HepG2 (cell line): Measurements from ENCODE around the gene IFITM5. TPM values are rescaled to one million over a fixed set of nuclear protein-coding genes. Genes with fewer than 3 reads are reported as not detected.

Experiments used
- ASH2L ChIP-seq: fragments of 300-600, 200-600 bp; sonication (generic); IDR thresholded peaks from 2 replicates; pipeline ENCODE4 v1.7.0; 2017; ENCODE audit warnings: low read depth, mild to moderate bottlenecking, moderate library complexity, mixed read lengths, low read length; ENCODE audit not compliant: insufficient read length
- CREM ChIP-seq, 2 experiments: sonication (generic) in 1 of 2; formaldehyde crosslinking in 1 of 2; IDR thresholded peaks; 2 replicates each; pipeline versions ENCODE4 v1.4.0 to v1.6.1; 2016 to 2020; ENCODE audit warnings: antibody characterized with exemption in 1 of 2, mild to moderate bottlenecking in 1 of 2, missing genetic modification reagents in 1 of 2
- ESRRA ChIP-seq: sonication (generic); formaldehyde crosslinking; IDR thresholded peaks from 2 replicates; pipeline ENCODE4 v1.5.1; 2020; ENCODE audit warnings: mild to moderate bottlenecking, low read depth, missing genetic modification reagents
- HNF4A ChIP-seq: sonication (generic); formaldehyde crosslinking; IDR thresholded peaks from 2 replicates; pipeline ENCODE4 v1.4.0; 2020; ENCODE audit warnings: missing genetic modification reagents
- MAX ChIP-seq: IDR thresholded peaks from 2 replicates; pipeline ENCODE4 v1.6.1; 2012; ENCODE audit warnings: inconsistent platforms
- NONO ChIP-seq, 2 experiments: fragments of 450-650 bp in 1 of 2; sonication (generic) in 1 of 2; formaldehyde crosslinking in 1 of 2; IDR thresholded peaks in 1 of 2; conservative IDR thresholded peaks in 1 of 2; 2 replicates each; pipeline versions ENCODE4 v1.6.1 to v1.8.0; 2017 to 2022; ENCODE audit warnings: mild to moderate bottlenecking in 1 of 2, missing genetic modification reagents in 1 of 2, moderate library complexity in 1 of 2
- PHB2 ChIP-seq: fragments of 450-650 bp; IDR thresholded peaks from 2 replicates; pipeline ENCODE4 v1.6.1; 2018; ENCODE audit not compliant: partially characterized antibody
- POLR2G ChIP-seq: fragments of 200-400 bp; formaldehyde crosslinking; IDR thresholded peaks from 2 replicates; pipeline ENCODE4 v1.6.1; 2018; ENCODE audit warnings: mild to moderate bottlenecking, low read depth, low read length, moderate library complexity
- ZBTB7A ChIP-seq: sonication (generic); formaldehyde crosslinking; IDR thresholded peaks from 2 replicates; pipeline ENCODE4 v1.8.0; 2022; ENCODE audit warnings: mild to moderate bottlenecking, missing genetic modification reagents
- ZFX ChIP-seq: sonication (generic); formaldehyde crosslinking; IDR thresholded peaks from 2 replicates; pipeline ENCODE4 v1.4.0; 2020; ENCODE audit warnings: mild to moderate bottlenecking, low read depth, missing genetic modification reagents, moderate library complexity
- ZNF138 ChIP-seq: sonication (generic); formaldehyde crosslinking; IDR thresholded peaks from 2 replicates; pipeline ENCODE4 v1.5.0; 2020; ENCODE audit warnings: mild to moderate bottlenecking, low read depth, missing genetic modification reagents
- ZNF337 ChIP-seq: sonication (generic); formaldehyde crosslinking; IDR thresholded peaks from 2 replicates; pipeline ENCODE4 v1.5.1; 2020; ENCODE audit warnings: missing genetic modification reagents, low read depth, mild to moderate bottlenecking, borderline replicate concordance
- ZNF446 ChIP-seq: sonication (generic); formaldehyde crosslinking; IDR thresholded peaks from 2 replicates; pipeline ENCODE4 v1.5.0; 2020; ENCODE audit warnings: mild to moderate bottlenecking, missing genetic modification reagents
- ZNF598 ChIP-seq: sonication (generic); formaldehyde crosslinking; IDR thresholded peaks from 2 replicates; pipeline ENCODE4 v1.5.1; 2020; ENCODE audit warnings: mild to moderate bottlenecking, missing genetic modification reagents, borderline replicate concordance
- ZNF670 ChIP-seq: sonication (generic); formaldehyde crosslinking; IDR thresholded peaks from 2 replicates; pipeline ENCODE4 v1.8.0; 2022; ENCODE audit warnings: mild to moderate bottlenecking, missing genetic modification reagents, borderline replicate concordance
- ZNF747 ChIP-seq: sonication (generic); formaldehyde crosslinking; IDR thresholded peaks from 2 replicates; pipeline ENCODE4 v1.8.1; 2023; ENCODE audit warnings: missing genetic modification reagents, mild to moderate bottlenecking, borderline replicate concordance
- ZNF784 ChIP-seq: sonication (generic); formaldehyde crosslinking; IDR thresholded peaks from 2 replicates; pipeline ENCODE4 v1.5.1; 2020; ENCODE audit warnings: missing genetic modification reagents, mild to moderate bottlenecking, borderline replicate concordance
- ZNF788 ChIP-seq: sonication (generic); formaldehyde crosslinking; IDR thresholded peaks from 2 replicates; pipeline ENCODE4 v1.5.0; 2020; ENCODE audit warnings: mild to moderate bottlenecking, missing genetic modification reagents, borderline replicate concordance
- polyA plus RNA-seq, 8 experiments: library from polyadenylated mRNA; depleted of rRNA in 3 of 8; stranded (reverse) in 7 of 8; unstranded in 1 of 8; fragments of >200 nt; fragmentation: Illumina TruSeq in 4 of 8; extraction: Trizol in 4 of 8; gene quantifications; 2 replicates each; pipeline versions ENCODE4 v1.2.1 to v1.2.3, GENCODE V29; 2011 to 2016; ENCODE audit warnings: low read depth in 4 of 8, missing spikeins in 1 of 8, mixed read lengths in 1 of 8; ENCODE audit not compliant: insufficient read depth in 1 of 8
- total RNA-seq, 5 experiments: library from RNA; depleted of rRNA; stranded (reverse); fragments of >200 nt; fragmentation: Illumina TruSeq; extraction: Trizol; gene quantifications; 2 replicates each; pipeline ENCODE4 v1.2.3, GENCODE V29; 2016; ENCODE audit warnings: low read depth in 1 of 5
- TF ChIP-seq, protein P1 (sequence below): sonication (generic); formaldehyde crosslinking; IDR thresholded peaks from 2 replicates; pipeline ENCODE4 v1.5.1; 2020; ENCODE audit warnings: mild to moderate bottlenecking, missing genetic modification reagents, moderate library complexity
- TF ChIP-seq, protein P2 (sequence below): sonication (generic); formaldehyde crosslinking; IDR thresholded peaks from 2 replicates; pipeline ENCODE4 v1.4.0; 2020; ENCODE audit warnings: mild to moderate bottlenecking, missing genetic modification reagents

Gene IFITM5
- total and polyA plus RNA-seq, 2 of the 13 experiments (the other 11 are each of a cell fraction or from before 2014, with no cell fraction given), result not detected

DNA sequence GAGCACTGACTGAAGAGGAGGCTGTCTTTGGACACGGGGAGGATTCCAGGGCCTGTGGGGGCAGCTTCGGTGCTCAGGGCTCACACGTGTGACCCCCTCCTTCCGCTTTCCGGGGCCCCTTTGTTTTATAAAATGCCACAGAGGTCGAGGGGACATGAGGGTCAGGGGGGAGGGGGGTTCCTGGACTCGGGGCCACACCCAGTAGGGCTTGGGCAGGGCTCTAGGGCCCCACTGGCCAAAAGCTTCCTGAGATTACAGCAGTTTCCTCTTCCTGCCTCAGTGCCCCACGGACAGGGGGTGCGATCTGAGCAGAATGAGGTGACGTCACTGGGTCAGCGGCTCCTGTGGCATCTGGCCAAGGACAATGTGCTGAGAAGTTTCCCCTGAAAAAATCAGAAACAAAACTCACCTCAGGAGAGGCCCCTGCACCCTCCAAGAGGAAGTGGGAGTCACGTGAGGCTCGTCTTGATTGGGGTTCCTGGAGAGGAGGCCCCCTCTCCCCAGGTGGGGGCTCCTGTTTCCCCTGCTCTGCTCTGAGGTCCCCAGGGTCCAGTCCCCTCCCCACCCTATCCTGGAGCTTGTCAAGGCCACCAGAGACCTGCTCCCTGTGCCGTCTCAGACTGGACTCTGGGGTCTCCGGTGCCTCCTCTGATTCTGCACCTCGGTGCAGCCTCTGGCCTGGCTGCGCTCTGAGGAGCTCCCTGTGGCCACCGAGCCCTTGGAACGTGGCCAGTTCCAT, 27.7 kb upstream of the IFITM5 start (continued):
- peak; percentile 28; the same call in 1 of the 2 replicates for TF ChIP-seq MAX
- TF ChIP-seq HNF4A (CRISPR knock-in tag), result peak; percentile 31
- no peak for TF ChIP-seq ZNF138 (CRISPR knock-in tag)
- no peak for TF ChIP-seq PHB2
- TF ChIP-seq, protein P1, sequence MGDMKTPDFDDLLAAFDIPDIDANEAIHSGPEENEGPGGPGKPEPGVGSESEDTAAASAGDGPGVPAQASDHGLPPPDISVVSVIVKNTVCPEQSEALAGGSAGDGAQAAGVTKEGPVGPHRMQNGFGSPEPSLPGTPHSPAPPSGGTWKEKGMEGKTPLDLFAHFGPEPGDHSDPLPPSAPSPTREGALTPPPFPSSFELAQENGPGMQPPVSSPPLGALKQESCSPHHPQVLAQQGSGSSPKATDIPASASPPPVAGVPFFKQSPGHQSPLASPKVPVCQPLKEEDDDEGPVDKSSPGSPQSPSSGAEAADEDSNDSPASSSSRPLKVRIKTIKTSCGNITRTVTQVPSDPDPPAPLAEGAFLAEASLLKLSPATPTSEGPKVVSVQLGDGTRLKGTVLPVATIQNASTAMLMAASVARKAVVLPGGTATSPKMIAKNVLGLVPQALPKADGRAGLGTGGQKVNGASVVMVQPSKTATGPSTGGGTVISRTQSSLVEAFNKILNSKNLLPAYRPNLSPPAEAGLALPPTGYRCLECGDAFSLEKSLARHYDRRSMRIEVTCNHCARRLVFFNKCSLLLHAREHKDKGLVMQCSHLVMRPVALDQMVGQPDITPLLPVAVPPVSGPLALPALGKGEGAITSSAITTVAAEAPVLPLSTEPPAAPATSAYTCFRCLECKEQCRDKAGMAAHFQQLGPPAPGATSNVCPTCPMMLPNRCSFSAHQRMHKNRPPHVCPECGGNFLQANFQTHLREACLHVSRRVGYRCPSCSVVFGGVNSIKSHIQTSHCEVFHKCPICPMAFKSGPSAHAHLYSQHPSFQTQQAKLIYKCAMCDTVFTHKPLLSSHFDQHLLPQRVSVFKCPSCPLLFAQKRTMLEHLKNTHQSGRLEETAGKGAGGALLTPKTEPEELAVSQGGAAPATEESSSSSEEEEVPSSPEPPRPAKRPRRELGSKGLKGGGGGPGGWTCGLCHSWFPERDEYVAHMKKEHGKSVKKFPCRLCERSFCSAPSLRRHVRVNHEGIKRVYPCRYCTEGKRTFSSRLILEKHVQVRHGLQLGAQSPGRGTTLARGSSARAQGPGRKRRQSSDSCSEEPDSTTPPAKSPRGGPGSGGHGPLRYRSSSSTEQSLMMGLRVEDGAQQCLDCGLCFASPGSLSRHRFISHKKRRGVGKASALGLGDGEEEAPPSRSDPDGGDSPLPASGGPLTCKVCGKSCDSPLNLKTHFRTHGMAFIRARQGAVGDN (CRISPR knock-in tag), result peak; percentile 83
- no peak for TF ChIP-seq NONO (IDR thresholded peaks at IDR 0.05)
- no peak for TF ChIP-seq NONO (CRISPR knock-in tag; conservative IDR thresholded peaks at IDR 0.05)
- TF ChIP-seq ZNF784, result peak; percentile 26; the same call in 1 of the 2 replicates
- peak; percentile 57; the same call in 1 of the 2 replicates for TF ChIP-seq ESRRA (CRISPR knock-in tag)
- TF ChIP-seq ZNF598 (CRISPR knock-in tag), result 0 out of 2 replicates have a peak, but pooled peaks have one; percentile 26
- TF ChIP-seq POLR2G, result peak; percentile 52
- TF ChIP-seq ZNF446 (CRISPR knock-in tag), result no peak
- TF ChIP-seq CREM (IDR thresholded peaks at IDR 0.05), result peak; percentile 50; the same call in 1 of the 2 replicates
- no peak for TF ChIP-seq CREM (CRISPR knock-in tag; IDR thresholded peaks at IDR 0.05)
- peak; percentile 25; the same call in 1 of the 2 replicates for TF ChIP-seq ZFX (CRISPR knock-in tag)
- TF ChIP-seq ZNF788, result no peak
- TF ChIP-seq ZBTB7A, result peak; percentile 49; the same call in 1 of the 2 replicates
- 0 out of 2 replicates have a peak, but pooled peaks have one; percentile 13 for TF ChIP-seq ZNF747 (CRISPR knock-in tag)
- TF ChIP-seq, protein P2, sequence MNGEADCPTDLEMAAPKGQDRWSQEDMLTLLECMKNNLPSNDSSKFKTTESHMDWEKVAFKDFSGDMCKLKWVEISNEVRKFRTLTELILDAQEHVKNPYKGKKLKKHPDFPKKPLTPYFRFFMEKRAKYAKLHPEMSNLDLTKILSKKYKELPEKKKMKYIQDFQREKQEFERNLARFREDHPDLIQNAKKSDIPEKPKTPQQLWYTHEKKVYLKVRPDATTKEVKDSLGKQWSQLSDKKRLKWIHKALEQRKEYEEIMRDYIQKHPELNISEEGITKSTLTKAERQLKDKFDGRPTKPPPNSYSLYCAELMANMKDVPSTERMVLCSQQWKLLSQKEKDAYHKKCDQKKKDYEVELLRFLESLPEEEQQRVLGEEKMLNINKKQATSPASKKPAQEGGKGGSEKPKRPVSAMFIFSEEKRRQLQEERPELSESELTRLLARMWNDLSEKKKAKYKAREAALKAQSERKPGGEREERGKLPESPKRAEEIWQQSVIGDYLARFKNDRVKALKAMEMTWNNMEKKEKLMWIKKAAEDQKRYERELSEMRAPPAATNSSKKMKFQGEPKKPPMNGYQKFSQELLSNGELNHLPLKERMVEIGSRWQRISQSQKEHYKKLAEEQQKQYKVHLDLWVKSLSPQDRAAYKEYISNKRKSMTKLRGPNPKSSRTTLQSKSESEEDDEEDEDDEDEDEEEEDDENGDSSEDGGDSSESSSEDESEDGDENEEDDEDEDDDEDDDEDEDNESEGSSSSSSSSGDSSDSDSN, result peak; percentile 17; the same call in 1 of the 2 replicates
- peak; percentile 29 for TF ChIP-seq ASH2L
- TF ChIP-seq ZNF337 (CRISPR knock-in tag), result 0 out of 2 replicates have a peak, but pooled peaks have one; percentile 0
- TF ChIP-seq ZNF670 (CRISPR knock-in tag), result no peak
